Astrocyte of the cerebellum (primary cell): ENCODE results near the gene OXCT1.

ENCODE experiments used
- DNase-seq: peaks from one replicate; pipeline ENCODE4 v3.0.0-alpha.2; 2011; ENCODE audit warnings: low read depth
- H3K4me3 ChIP-seq: 2 replicates; pipeline ENCODE4 v1.5.1; 2011; ENCODE audit warnings: mild to moderate bottlenecking, low read depth, low read length, moderate library complexity
- CTCF ChIP-seq: IDR thresholded peaks from 2 replicates; pipeline ENCODE4 v1.5.1; 2012; ENCODE audit warnings: low read length, low read depth, moderate library complexity, mild to moderate bottlenecking; ENCODE audit errors: missing control alignments
- in situ Hi-C: cut with HindIII; loops from 2 replicates; pipeline ENCODE4 v1.10.0; 2017; ENCODE audit warnings: low sequenced_read_pairs

The OXCT1 gene

GRCh38 chr5:41883243-41883642, 13.0 kb upstream of the OXCT1 start:
- in situ Hi-C loops: no loop called here
- no peak for DNase-seq
- TF ChIP-seq CTCF: no peak
- no peak overlapping the region for H3K4me3 ChIP-seq

GRCh38 chr5:41882765-41883164, 12.5 kb upstream of the OXCT1 start:
- DNase-seq: no peak
- no peak for TF ChIP-seq CTCF
- in situ Hi-C loops: no loop called here
- no peak overlapping the region for H3K4me3 ChIP-seq

- no peak for DNase-seq
- no peak overlapping the region for H3K4me3 ChIP-seq
- no peak for TF ChIP-seq CTCF
- in situ Hi-C loops: no loop called here
Observed at GRCh38 chr5:41878643-41879478, 8.6 kb upstream of the OXCT1 start.

- in situ Hi-C loops: no loop called here
- DNase-seq: no peak
- no peak for TF ChIP-seq CTCF
- no peak overlapping the region for H3K4me3 ChIP-seq
Observed at GRCh38 chr5:41878173-41878572, 7.9 kb upstream of the OXCT1 start.

- DNase-seq: no peak
- H3K4me3 ChIP-seq: no peak overlapping the region
- in situ Hi-C loops: no loop called here
- no peak for TF ChIP-seq CTCF
Observed at GRCh38 chr5:41877408-41877807, 7.2 kb upstream of the OXCT1 start.

- TF ChIP-seq CTCF: no peak
- H3K4me3 ChIP-seq: no peak overlapping the region
- no peak for DNase-seq
- in situ Hi-C loops: no loop called here
Observed at GRCh38 chr5:41876678-41877077, 6.5 kb upstream of the OXCT1 start.

GRCh38 chr5:41875121-41875520, 4.9 kb upstream of the OXCT1 start:
- in situ Hi-C loops: no loop called here
- H3K4me3 ChIP-seq: no peak overlapping the region
- no peak for DNase-seq
- TF ChIP-seq CTCF: no peak
